SK-N-SH (cell line): ENCODE measurements around the gene PARP15.

Source experiments
- CHD2 ChIP-seq: fragments of 150-350 bp; IDR thresholded peaks from 2 replicates; pipeline ENCODE4 v1.6.1; 2018; ENCODE audit warnings: low read length; ENCODE audit not compliant: partially characterized antibody
- EP300 ChIP-seq, 2 experiments: IDR thresholded peaks; 2 replicates each; pipeline versions ENCODE4 v1.4.0 to v1.6.1; 2012; ENCODE audit warnings: borderline replicate concordance in 1 of 2, low read depth in 1 of 2, low read length in 1 of 2
- EZH2phosphoT487 ChIP-seq: fragments of 200-600 bp; sonication (generic); IDR thresholded peaks from 2 replicates; pipeline ENCODE4 v1.6.1; 2017; ENCODE audit warnings: low read depth, mixed run types, mild to moderate bottlenecking, antibody characterized with exemption, moderate library complexity, borderline replicate concordance
- FOXJ3 ChIP-seq: sonication (generic); formaldehyde crosslinking; IDR thresholded peaks from 2 replicates; pipeline ENCODE4 v1.5.1; 2020; ENCODE audit warnings: mild to moderate bottlenecking, missing genetic modification reagents
- FOXM1 ChIP-seq: IDR thresholded peaks from 2 replicates; pipeline ENCODE4 v1.4.0; 2012; ENCODE audit warnings: low read depth, mild to moderate bottlenecking
- PBX3 ChIP-seq: IDR thresholded peaks from 2 replicates; pipeline ENCODE4; 2012
- REST ChIP-seq: IDR thresholded peaks from 2 replicates; pipeline ENCODE4 v1.6.1; 2012; ENCODE audit warnings: mild to moderate bottlenecking, low read depth, low read length, moderate library complexity
- TCF12 ChIP-seq: IDR thresholded peaks from 2 replicates; pipeline ENCODE4 v1.4.0; 2012
- TEAD4 ChIP-seq: IDR thresholded peaks from 2 replicates; pipeline ENCODE4 v1.4.0; 2012; ENCODE audit warnings: mild to moderate bottlenecking, borderline replicate concordance; ENCODE audit not compliant: insufficient read depth
- YY1 ChIP-seq: IDR thresholded peaks from 2 replicates; pipeline ENCODE4 v1.4.0; 2012; ENCODE audit warnings: low read depth, mild to moderate bottlenecking
- TF ChIP-seq, protein P1 (sequence below): fragments of 200-600 bp; sonication (generic); IDR thresholded peaks from 2 replicates; pipeline ENCODE4 v1.6.1; 2017; ENCODE audit warnings: antibody characterized with exemption, mild to moderate bottlenecking, moderate library complexity
- TF ChIP-seq, protein P2 (sequence below): fragments of 150-350 bp; IDR thresholded peaks from 2 replicates; pipeline ENCODE4 v1.6.1; 2017; ENCODE audit warnings: antibody characterized with exemption, low read length, low read depth, borderline replicate concordance
- TF ChIP-seq, protein P3 (sequence below): IDR thresholded peaks from 2 replicates; pipeline ENCODE4 v1.4.0; 2012; ENCODE audit warnings: low read depth, borderline replicate concordance
- TF ChIP-seq, protein P4 (sequence below): IDR thresholded peaks from 2 replicates; pipeline ENCODE4 v1.4.0; 2012; ENCODE audit warnings: low read depth

GRCh38 chr3:122636697-122637096 lies 59.2 kb downstream of the PARP15 start:
- TF ChIP-seq TEAD4: no peak
- TF ChIP-seq, protein P1, sequence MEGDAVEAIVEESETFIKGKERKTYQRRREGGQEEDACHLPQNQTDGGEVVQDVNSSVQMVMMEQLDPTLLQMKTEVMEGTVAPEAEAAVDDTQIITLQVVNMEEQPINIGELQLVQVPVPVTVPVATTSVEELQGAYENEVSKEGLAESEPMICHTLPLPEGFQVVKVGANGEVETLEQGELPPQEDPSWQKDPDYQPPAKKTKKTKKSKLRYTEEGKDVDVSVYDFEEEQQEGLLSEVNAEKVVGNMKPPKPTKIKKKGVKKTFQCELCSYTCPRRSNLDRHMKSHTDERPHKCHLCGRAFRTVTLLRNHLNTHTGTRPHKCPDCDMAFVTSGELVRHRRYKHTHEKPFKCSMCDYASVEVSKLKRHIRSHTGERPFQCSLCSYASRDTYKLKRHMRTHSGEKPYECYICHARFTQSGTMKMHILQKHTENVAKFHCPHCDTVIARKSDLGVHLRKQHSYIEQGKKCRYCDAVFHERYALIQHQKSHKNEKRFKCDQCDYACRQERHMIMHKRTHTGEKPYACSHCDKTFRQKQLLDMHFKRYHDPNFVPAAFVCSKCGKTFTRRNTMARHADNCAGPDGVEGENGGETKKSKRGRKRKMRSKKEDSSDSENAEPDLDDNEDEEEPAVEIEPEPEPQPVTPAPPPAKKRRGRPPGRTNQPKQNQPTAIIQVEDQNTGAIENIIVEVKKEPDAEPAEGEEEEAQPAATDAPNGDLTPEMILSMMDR: no peak
- TF ChIP-seq CHD2: no peak
- TF ChIP-seq YY1: no peak
- TF ChIP-seq FOXJ3 (CRISPR knock-in tag): no peak
- TF ChIP-seq TCF12: no peak
- TF ChIP-seq, protein P2, sequence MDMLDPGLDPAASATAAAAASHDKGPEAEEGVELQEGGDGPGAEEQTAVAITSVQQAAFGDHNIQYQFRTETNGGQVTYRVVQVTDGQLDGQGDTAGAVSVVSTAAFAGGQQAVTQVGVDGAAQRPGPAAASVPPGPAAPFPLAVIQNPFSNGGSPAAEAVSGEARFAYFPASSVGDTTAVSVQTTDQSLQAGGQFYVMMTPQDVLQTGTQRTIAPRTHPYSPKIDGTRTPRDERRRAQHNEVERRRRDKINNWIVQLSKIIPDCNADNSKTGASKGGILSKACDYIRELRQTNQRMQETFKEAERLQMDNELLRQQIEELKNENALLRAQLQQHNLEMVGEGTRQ: no peak
- TF ChIP-seq EZH2phosphoT487: no peak
- TF ChIP-seq FOXM1: no peak
- TF ChIP-seq EP300 (IDR thresholded peaks at IDR 0.05; ENCODE audit: borderline replicate concordance in 1 of 2, low read depth in 1 of 2, low read length in 1 of 2): no peak
- TF ChIP-seq, protein P3, sequence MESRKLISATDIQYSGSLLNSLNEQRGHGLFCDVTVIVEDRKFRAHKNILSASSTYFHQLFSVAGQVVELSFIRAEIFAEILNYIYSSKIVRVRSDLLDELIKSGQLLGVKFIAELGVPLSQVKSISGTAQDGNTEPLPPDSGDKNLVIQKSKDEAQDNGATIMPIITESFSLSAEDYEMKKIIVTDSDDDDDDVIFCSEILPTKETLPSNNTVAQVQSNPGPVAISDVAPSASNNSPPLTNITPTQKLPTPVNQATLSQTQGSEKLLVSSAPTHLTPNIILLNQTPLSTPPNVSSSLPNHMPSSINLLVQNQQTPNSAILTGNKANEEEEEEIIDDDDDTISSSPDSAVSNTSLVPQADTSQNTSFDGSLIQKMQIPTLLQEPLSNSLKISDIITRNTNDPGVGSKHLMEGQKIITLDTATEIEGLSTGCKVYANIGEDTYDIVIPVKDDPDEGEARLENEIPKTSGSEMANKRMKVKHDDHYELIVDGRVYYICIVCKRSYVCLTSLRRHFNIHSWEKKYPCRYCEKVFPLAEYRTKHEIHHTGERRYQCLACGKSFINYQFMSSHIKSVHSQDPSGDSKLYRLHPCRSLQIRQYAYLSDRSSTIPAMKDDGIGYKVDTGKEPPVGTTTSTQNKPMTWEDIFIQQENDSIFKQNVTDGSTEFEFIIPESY: no peak
- TF ChIP-seq PBX3: no peak
- TF ChIP-seq, protein P4, sequence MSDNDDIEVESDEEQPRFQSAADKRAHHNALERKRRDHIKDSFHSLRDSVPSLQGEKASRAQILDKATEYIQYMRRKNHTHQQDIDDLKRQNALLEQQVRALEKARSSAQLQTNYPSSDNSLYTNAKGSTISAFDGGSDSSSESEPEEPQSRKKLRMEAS: no peak
- TF ChIP-seq REST: no peak
